Gastrocnemius medialis (tissue), 4 donors: ENCODE results near the gene RAD9A. TPM values are rescaled to one million over a fixed set of nuclear protein-coding genes. Genes with fewer than 3 reads are reported as not detected.

Experiments used
- ATAC-seq, 2 donors: fragments of 150-250 bp; one replicate each; pipeline ENCODE4 v1.9.1; 2016
- DNase-seq, 2 donors: peaks; one replicate each; pipeline ENCODE4 v3.0.0-alpha.2; 2019
- H3K27ac ChIP-seq, 4 donors: fragments of 200-600 bp; sonication (generic); 1 replicate in 1 of 4; 2 replicates in 3 of 4; pipeline ENCODE4 v1.5.1; 2016 to 2018; ENCODE audit warnings: mild to moderate bottlenecking in 2 of 4, moderate library complexity in 1 of 4
- H3K27me3 ChIP-seq, 3 donors: fragments of 200-600 bp; sonication (generic) in 2 of 3; 1 replicate in 1 of 3; 2 replicates in 2 of 3; pipeline versions ENCODE4 v1.5.1 to v1.6.0; 2016 to 2019; ENCODE audit warnings: mild to moderate bottlenecking in 1 of 3, moderate library complexity in 1 of 3
- H3K36me3 ChIP-seq, 2 donors: fragments of 200-600 bp; sonication (generic) in 1 of 2; one replicate each; pipeline ENCODE4 v1.5.1; 2017 to 2018
- H3K4me1 ChIP-seq, 2 donors: fragments of 200-600 bp; sonication (generic) in 1 of 2; one replicate each; pipeline ENCODE4 v1.5.1; 2016 to 2017; ENCODE audit warnings: mild to moderate bottlenecking in 2 of 2
- H3K4me3 ChIP-seq, 4 donors: fragments of 200-600 bp; sonication (generic) in 3 of 4; 1 replicate in 1 of 4; 2 replicates in 3 of 4; pipeline ENCODE4 v1.5.1; 2016 to 2019; ENCODE audit warnings: mild to moderate bottlenecking in 2 of 4
- H3K9me3 ChIP-seq, 3 donors: fragments of 200-600 bp; sonication (generic) in 2 of 3; 1 replicate in 1 of 3; 2 replicates in 2 of 3; pipeline ENCODE4 v1.5.1; 2016 to 2019
- POLR2A ChIP-seq, 2 donors: fragments of 450-650 bp; IDR thresholded peaks; one replicate each; pipeline ENCODE4 v1.6.1; 2017; ENCODE audit warnings: antibody characterized with exemption in 2 of 2, mild to moderate bottlenecking in 2 of 2, moderate library complexity in 2 of 2
- in situ Hi-C, 4 donors: fragments of 200-750 bp; cut with MboI; loops; one replicate each; pipeline versions ENCODE4 v1.15.0 to v1.8.0; 2017; ENCODE audit warnings: low sequenced_read_pairs in 4 of 4
- intact Hi-C: fragments of 100-400 bp; cut with DNase I; formaldehyde crosslinking; loops from one replicate; pipeline ENCODE4 v1.15.1; 2023; ENCODE audit warnings: low total_unique reads
- total RNA-seq, 4 donors: library from RNA; depleted of rRNA; stranded (reverse); fragments of >200 nt; gene quantifications; one replicate each; pipeline versions ENCODE4 v1.1.0 to v1.2.3, GENCODE V29; 2016
- TF ChIP-seq, protein P1 (sequence below), 5 experiments: fragments of 450-650 bp in 3 of 5; fragments of 200-600 bp in 2 of 5; sonication (generic) in 2 of 5; IDR thresholded peaks in 4 of 5; conservative IDR thresholded peaks in 1 of 5; 1 replicate in 4 of 5; 2 replicates in 1 of 5; pipeline ENCODE4 v1.5.1; 2016 to 2019; ENCODE audit warnings: antibody characterized with exemption in 5 of 5, mild to moderate bottlenecking in 3 of 5, moderate library complexity in 3 of 5

RAD9A gene
- total RNA-seq, 4 donors from 2014 or later, result 5.2 to 14.7 (median 7.7) TPM

DNA sequence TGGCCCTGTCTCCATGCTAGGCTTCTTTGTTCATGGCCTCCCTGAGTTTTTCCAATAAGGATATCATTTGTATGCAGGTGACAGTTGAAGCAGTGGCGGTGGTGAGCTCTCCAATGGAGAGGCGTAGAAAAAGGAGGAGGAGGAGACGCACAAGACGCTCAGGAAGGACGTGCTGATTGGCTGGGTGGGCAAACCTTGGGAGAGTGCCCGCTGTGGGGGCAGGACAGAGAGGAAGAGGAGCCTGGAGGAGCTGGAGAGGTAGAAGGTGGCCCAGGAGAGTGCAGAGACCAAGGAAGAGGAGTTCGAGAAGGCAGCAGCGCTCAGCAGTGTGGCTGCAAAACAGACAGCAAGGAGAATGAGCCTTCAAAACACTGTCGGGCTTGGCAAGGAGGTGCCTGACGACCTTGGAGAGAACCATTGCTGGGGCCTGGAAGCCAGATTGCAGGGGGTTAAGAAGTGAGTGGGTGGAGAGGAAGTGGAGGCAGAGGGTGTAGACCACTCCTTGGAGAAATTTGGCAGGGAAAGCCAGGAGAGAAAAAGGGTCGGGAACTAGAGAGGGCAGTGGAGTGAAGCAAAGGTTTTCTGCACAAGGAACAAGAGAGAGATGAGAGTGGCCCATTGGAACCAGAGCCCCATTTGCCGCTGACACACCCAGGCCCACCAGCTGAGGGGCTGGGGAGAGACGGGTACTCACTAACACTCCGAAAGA, 25.9 kb upstream of the RAD9A start:
- Histone ChIP-seq H3K4me1 (no peaks in the 10 kb centered on the region), H3K27ac (no peak overlapping the region), H3K9me3 (no peaks in the 10 kb centered on the region), H3K4me3 (no peak overlapping the region), H3K27me3 (peaks cover 0 to 20% (median 16%) of the 10 kb centered on the region in 3 donors), H3K36me3 (no peaks in the 10 kb centered on the region)
- TF ChIP-seq POLR2A (IDR thresholded peaks at IDR 0.05), result no peak
- TF ChIP-seq, protein P1, sequence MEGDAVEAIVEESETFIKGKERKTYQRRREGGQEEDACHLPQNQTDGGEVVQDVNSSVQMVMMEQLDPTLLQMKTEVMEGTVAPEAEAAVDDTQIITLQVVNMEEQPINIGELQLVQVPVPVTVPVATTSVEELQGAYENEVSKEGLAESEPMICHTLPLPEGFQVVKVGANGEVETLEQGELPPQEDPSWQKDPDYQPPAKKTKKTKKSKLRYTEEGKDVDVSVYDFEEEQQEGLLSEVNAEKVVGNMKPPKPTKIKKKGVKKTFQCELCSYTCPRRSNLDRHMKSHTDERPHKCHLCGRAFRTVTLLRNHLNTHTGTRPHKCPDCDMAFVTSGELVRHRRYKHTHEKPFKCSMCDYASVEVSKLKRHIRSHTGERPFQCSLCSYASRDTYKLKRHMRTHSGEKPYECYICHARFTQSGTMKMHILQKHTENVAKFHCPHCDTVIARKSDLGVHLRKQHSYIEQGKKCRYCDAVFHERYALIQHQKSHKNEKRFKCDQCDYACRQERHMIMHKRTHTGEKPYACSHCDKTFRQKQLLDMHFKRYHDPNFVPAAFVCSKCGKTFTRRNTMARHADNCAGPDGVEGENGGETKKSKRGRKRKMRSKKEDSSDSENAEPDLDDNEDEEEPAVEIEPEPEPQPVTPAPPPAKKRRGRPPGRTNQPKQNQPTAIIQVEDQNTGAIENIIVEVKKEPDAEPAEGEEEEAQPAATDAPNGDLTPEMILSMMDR (IDR thresholded peaks at IDR 0.05 in 4 of 5, conservative IDR thresholded peaks at IDR 0.05 in 1 of 5), result no peak
- in situ Hi-C loops, result no loop called here
- intact Hi-C loops, result no loop called here
- DNase-seq, result no peak
- ATAC-seq, result no peak

GRCh38 chr11:67366546-67366945, 25.2 kb upstream of the RAD9A start:
- H3K4me3 ChIP-seq, result no peak overlapping the region
- H3K27ac ChIP-seq, result no peak overlapping the region
- in situ Hi-C loops, result no loop called here

DNA sequence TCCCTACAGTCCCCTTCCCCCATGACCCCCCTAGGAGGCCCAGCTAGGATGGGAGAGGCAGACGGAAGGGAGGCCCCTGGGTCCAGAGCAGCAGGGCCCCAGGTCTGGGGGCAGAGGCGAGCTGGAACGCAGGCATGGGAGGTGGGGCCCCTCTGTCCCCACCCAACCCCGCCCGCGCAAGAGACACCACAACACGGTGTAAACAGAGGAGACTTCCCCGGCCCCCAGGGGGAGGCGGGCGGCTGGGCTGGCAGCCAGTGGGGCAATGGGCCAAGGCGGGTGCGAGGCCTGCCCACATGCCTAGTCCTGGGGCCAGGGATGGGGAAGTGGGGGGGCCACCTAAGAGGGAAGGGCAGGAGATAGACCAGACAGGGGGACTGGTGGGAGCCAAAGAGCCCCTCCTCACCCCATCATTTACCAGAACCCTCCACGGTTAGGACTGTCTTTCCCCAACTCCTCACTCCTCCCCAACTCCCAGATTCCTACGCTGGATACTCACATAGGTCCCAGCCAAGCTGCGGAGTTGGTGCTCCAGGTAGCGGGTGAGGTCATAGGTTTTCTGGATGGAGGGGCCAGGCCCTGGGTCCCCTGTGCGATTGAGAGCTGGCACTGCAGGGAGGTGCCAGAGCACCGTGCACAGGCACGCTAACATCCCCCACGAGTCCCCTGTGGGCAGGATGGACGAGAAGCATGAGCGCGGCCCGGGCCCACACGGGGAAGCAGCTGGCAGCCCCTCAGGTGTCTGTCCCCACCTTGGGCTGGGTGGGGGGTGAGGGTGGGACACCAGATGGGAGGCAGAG, 24.6 kb upstream of the RAD9A start:
- Histone ChIP-seq H3K27ac (no peak overlapping the region), H3K27me3 (peaks cover 3 to 28% (median 20%) of the 10 kb centered on the region in 3 donors), H3K9me3 (no peaks in the 10 kb centered on the region), H3K36me3 (no peaks in the 10 kb centered on the region), H3K4me3 (no peak overlapping the region), H3K4me1 (no peaks in the 10 kb centered on the region)
- no peak for TF ChIP-seq POLR2A (IDR thresholded peaks at IDR 0.05)
- in situ Hi-C loops, result no loop called here
- ATAC-seq (no peak), DNase-seq (no peak)
- intact Hi-C loops, result no loop called here

More at GRCh38 chr11:67366546-67366945, 25.2 kb upstream of the RAD9A start:
- Histone ChIP-seq H3K9me3 (no peaks in the 10 kb centered on the region), H3K27me3 (peaks cover 0 to 25% (median 16%) of the 10 kb centered on the region in 3 donors), H3K36me3 (no peaks in the 10 kb centered on the region), H3K4me1 (no peaks in the 10 kb centered on the region)
- no peak for ATAC-seq
- DNase-seq, result no peak
- TF ChIP-seq POLR2A (IDR thresholded peaks at IDR 0.05), result no peak
- TF ChIP-seq, protein P1 (IDR thresholded peaks at IDR 0.05 in 4 of 5, conservative IDR thresholded peaks at IDR 0.05 in 1 of 5), result no peak
- intact Hi-C loops, result no loop called here

DNA sequence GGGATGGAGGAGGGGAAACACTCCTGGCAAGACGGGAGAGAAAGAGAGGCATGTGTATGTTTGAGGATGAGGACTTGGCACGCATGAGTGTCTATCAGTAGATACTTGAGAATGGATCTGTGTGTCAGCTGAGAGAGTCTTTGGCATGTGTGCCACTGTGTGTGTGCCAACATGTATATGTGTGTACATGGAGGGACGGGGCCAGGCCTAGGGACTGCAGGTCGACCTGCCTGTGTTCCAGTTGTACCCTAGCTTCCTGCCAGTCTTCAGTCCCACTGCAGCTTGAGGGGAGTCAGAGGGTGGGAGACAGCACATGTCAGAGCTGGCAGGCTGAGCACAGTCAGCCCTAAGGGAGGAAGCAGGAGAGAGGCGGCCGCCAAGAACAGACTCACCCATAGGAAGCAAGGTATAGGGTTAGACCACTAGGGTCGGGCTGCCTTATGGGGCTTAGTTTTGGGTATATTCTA, 24.0 kb upstream of the RAD9A start:
- intact Hi-C loops, result no loop called here
- no peak for TF ChIP-seq POLR2A (IDR thresholded peaks at IDR 0.05)
- TF ChIP-seq, protein P1 (IDR thresholded peaks at IDR 0.05 in 4 of 5, conservative IDR thresholded peaks at IDR 0.05 in 1 of 5), result no peak
- no peak for DNase-seq
- Histone ChIP-seq H3K4me3 (no peak overlapping the region), H3K27ac (no peak overlapping the region), H3K9me3 (no peaks in the 10 kb centered on the region), H3K27me3 (peaks cover 3 to 31% (median 20%) of the 10 kb centered on the region in 3 donors), H3K36me3 (no peaks in the 10 kb centered on the region), H3K4me1 (no peaks in the 10 kb centered on the region)
- in situ Hi-C loops, result no loop called here
- no peak for ATAC-seq

DNA sequence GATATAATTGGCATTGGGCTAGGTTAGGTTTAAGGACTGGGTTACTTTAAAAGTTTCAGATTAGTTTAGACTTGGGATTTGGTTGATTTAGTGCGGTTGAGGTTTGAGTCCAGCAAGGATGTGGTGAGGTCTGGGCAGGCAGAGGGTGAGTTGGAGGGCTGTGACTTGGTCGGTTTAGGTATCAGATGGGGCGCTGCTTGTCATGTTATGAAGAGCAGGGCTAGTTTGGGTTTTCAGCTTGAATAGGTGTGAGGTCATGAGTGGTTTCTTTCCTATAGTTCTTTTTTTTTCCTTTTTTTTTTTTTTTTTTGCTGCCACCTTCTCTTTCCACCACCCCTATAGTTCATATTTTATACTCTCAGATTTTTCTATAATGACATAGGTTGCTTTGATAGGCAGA, 23.2 kb upstream of the RAD9A start:
- ATAC-seq, result no peak
- no peaks in the 10 kb centered on the region for H3K9me3 ChIP-seq
- DNase-seq, result no peak
- H3K27ac ChIP-seq, result no peak overlapping the region
- H3K4me1 ChIP-seq, result peaks cover 0 to 3% of the 10 kb centered on the region in 2 donors
- H3K36me3 ChIP-seq, result no peaks in the 10 kb centered on the region
- no peak overlapping the region for H3K4me3 ChIP-seq
- TF ChIP-seq, protein P1 (IDR thresholded peaks at IDR 0.05 in 4 of 5, conservative IDR thresholded peaks at IDR 0.05 in 1 of 5), result no peak
- no peak for TF ChIP-seq POLR2A (IDR thresholded peaks at IDR 0.05)
- intact Hi-C loops (no loop called here), in situ Hi-C loops (no loop called here)
- peaks cover 9 to 32% (median 28%) of the 10 kb centered on the region in 3 donors for H3K27me3 ChIP-seq
